GDM1 (cell line): ENCODE measurements around the gene SPANXN1.
"Not testable (repeated sequence)": the region's sequence is repeated elsewhere in the genome, so short reads cannot be mapped to it uniquely, and the experiment has no call there.

Experiments
- DNase-seq: peaks from one replicate; lab custom pipeline; 2025; lab: John Stamatoyannopoulos, UW

The SPANXN1 gene, protein sequence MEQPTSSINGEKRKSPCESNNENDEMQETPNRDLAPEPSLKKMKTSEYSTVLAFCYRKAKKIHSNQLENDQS

DNA sequence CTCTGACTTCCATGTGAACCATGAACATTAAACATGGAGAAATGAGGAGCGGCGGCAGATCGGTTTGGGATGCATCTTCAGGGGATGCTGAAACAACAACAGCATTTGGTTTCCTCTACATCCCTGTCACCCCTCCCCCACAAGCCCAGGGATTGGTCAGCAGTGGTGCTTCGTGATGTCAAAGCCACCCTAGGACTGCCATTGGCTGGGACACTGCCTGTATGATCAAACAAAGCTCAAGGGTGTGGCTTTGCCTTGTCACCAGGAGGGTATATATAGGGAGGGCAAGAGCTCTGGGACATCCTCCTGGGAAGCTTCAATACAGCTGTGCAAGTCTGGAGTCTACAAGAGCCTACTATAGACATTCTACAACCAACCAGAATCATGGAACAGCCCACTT lies at the start of gene SPANXN1:
TSS of gene SPANXN1 (plus strand) at position 301 of the 400 bp plus-strand sequence. CDS start at position 385, 84 bp downstream.
- not testable (repeated sequence) for DNase-seq

DNA sequence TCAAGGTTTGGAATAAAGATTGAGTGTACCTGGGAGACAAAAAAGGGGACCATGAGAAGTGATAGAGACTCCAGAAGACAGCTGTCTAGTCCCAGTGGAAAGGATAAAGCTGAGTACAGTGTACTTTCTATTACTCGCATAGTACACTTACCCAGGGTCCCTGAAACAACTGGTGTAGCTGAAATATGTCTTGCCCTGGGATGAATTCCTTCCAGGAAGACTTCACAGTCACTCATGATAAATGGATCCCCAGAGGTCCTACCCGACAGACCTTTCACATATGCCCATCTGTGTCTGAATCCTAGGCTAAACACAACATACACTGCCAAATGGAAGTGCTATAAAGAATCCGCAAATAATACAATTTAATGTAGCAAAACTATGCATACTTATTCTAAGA lies 48.2 kb upstream of the SPANXN1 start:
- DNase-seq: no peak

DNA sequence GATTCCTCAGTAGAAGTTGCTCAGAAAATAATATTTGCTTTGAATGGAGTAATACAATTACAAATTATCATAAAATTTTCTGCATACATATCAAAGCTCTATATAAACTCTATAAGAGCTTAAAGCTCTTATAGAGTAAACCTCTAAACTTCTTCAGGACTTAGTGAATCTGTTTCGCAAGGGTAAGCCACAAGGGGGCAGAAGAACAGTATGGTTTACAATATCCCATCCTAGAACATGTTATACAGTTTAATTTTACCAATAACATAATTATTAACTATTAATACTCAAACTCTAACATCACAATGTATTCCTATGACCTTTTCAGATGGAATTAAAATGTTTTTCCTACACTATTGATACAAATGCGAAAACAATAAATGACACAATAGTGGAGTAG lies 33.8 kb upstream of the SPANXN1 start:
- DNase-seq: no peak

DNA sequence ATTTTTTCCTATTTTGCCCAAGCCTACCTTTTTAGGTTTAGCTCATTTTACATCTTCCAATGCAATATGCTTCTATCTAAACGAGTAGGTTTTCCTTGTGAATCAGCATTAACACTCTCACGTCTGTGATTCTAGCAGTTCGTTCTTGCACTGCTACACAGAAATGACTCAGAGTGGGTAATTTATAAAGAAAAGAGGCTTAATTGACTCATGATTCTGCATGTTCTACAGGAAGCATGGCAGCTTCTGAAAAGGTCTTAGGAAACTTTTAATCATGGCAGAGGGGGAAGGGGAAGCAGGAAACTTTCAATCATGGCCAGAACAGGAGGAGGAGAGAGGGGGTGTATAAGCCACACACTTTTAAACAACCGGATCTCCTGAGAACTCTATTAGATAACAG lies 44.9 kb downstream of the SPANXN1 start:
- no peak for DNase-seq
